HEK293T (cell line): ENCODE measurements around the gene ANKRD12.
"Not testable (repeated sequence)": the region's sequence is repeated elsewhere in the genome, so short reads cannot be mapped to it uniquely, and the experiment has no call there.

Source experiments
- CTCF ChIA-PET: fragments of 350-600 bp; formaldehyde crosslinking; extraction: SDS; loops from one replicate; lab custom pipeline; 2021; ENCODE audit warnings: antibody characterized with exemption, inconsistent platforms; lab: Yijun Ruan, JAX
- POLR2A ChIA-PET: fragments of 350-600 bp; formaldehyde crosslinking; extraction: SDS; loops from one replicate; lab custom pipeline; 2020; ENCODE audit warnings: antibody characterized with exemption, inconsistent platforms; lab: Yijun Ruan, JAX
- DNase-seq: peaks from one replicate; pipeline ENCODE4 v3.0.0; 2012; ENCODE audit warnings: mixed read lengths; ENCODE audit errors: extremely low spot score
- ARNT ChIP-seq: fragments of 450-650 bp; IDR thresholded peaks from 2 replicates; pipeline ENCODE4 v1.6.1; 2017; ENCODE audit warnings: mild to moderate bottlenecking
- BHLHE40 ChIP-seq: fragments of 450-650 bp; IDR thresholded peaks from 2 replicates; pipeline ENCODE4 v1.6.1; 2016; ENCODE audit warnings: mild to moderate bottlenecking, moderate library complexity, borderline replicate concordance
- CTBP1 ChIP-seq: fragments of 450-650 bp; IDR thresholded peaks from 2 replicates; pipeline ENCODE4 v1.6.1; 2016; ENCODE audit warnings: borderline replicate concordance
- ELF4 ChIP-seq: fragments of 450-650 bp; IDR thresholded peaks from 2 replicates; pipeline ENCODE4 v1.6.1; 2017; ENCODE audit warnings: antibody characterized with exemption
- FOXA1 ChIP-seq: fragments of 450-650 bp; IDR thresholded peaks from 2 replicates; pipeline ENCODE4 v1.6.1; 2016; ENCODE audit warnings: mild to moderate bottlenecking
- FOXK2 ChIP-seq: fragments of 450-650 bp; IDR thresholded peaks from 2 replicates; pipeline ENCODE4 v1.6.1; 2016; ENCODE audit warnings: mild to moderate bottlenecking
- FOXM1 ChIP-seq: fragments of 450-650 bp; IDR thresholded peaks from 2 replicates; pipeline ENCODE4 v1.6.1; 2017; ENCODE audit warnings: mild to moderate bottlenecking, borderline replicate concordance
- HDGF ChIP-seq: fragments of 450-650 bp; IDR thresholded peaks from 2 replicates; pipeline ENCODE4 v1.6.1; 2017; ENCODE audit warnings: antibody characterized with exemption, borderline replicate concordance
- L3MBTL2 ChIP-seq: fragments of 450-650 bp; conservative IDR thresholded peaks from 2 replicates; pipeline ENCODE4 v1.6.1; 2016; ENCODE audit warnings: mild to moderate bottlenecking
- LEF1 ChIP-seq: fragments of 450-650 bp; IDR thresholded peaks from 2 replicates; pipeline ENCODE4 v1.6.1; 2017; ENCODE audit warnings: mild to moderate bottlenecking, borderline replicate concordance
- NFRKB ChIP-seq: fragments of 450-650 bp; IDR thresholded peaks from 2 replicates; pipeline ENCODE4 v1.6.1; 2016; ENCODE audit warnings: mild to moderate bottlenecking, moderate library complexity
- SP1 ChIP-seq: fragments of 450-650 bp; IDR thresholded peaks from 2 replicates; pipeline ENCODE4 v1.6.1; 2017
- SUZ12 ChIP-seq: fragments of 450-650 bp; IDR thresholded peaks from 2 replicates; pipeline ENCODE4 v1.6.1; 2016; ENCODE audit warnings: mild to moderate bottlenecking
- TARDBP ChIP-seq: fragments of 450-650 bp; IDR thresholded peaks from 2 replicates; pipeline ENCODE4 v1.6.1; 2016
- ZNF384 ChIP-seq: fragments of 450-650 bp; IDR thresholded peaks from 2 replicates; pipeline ENCODE4 v1.6.1; 2016
- TF ChIP-seq, protein P1 (sequence below): fragments of 450-650 bp; IDR thresholded peaks from 2 replicates; pipeline ENCODE4 v1.6.1; 2016

ANKRD12 gene

GRCh38 chr18:9136315-9137155 is at the start of gene ANKRD12:
Gene ANKRD12, plus strand, starts transcription at chr18:9136781. Its CDS starts 45,652 bp downstream, at chr18:9182433.
- ChIA-PET CTCF (interaction anchor here (0.9 kb wide), 1 partner anchor 197 kb away, joined by 4 read pairs; no protein-coding TSS in a partner anchor), POLR2A (interaction anchor here (0.7 to 1.9 kb wide), 5 partner anchors 19 to 198 kb away, joined by 3 to 6 read pairs (median 4); partner anchors contain the start of gene TWSG1)
- peak; percentile 90 for DNase-seq
- no peak for TF ChIP-seq NFRKB
- peak; percentile 44; the same call in 1 of the 2 replicates for TF ChIP-seq BHLHE40
- TF ChIP-seq FOXK2, result no peak
- TF ChIP-seq TARDBP, result peak; percentile 94
- TF ChIP-seq ZNF384, result no peak
- no peak for TF ChIP-seq CTBP1
- TF ChIP-seq L3MBTL2, result no peak

- ChIA-PET CTCF (no interaction called here), POLR2A (no interaction called here)
- no peak for DNase-seq
- TF ChIP-seq CTBP1, result no peak
Observed at GRCh38 chr18:9087144-9087543, 49.4 kb upstream of the ANKRD12 start.

GRCh38 chr18:9088252-9088651 is 48.3 kb upstream of the ANKRD12 start:
- no peak for TF ChIP-seq FOXA1
- no peak for TF ChIP-seq TARDBP
- no peak for TF ChIP-seq HDGF
- TF ChIP-seq LEF1, result no peak
- no peak for TF ChIP-seq ZNF384
- no peak for TF ChIP-seq SP1
- no peak for TF ChIP-seq ELF4
- no peak for TF ChIP-seq NFRKB
- TF ChIP-seq BHLHE40, result no peak
- TF ChIP-seq FOXM1, result no peak
- no peak for TF ChIP-seq CTBP1
- TF ChIP-seq L3MBTL2, result no peak
- no peak for TF ChIP-seq ARNT
- no peak for TF ChIP-seq FOXK2
- CTCF ChIA-PET, result no interaction called here
- POLR2A ChIA-PET, result no interaction called here
- DNase-seq, result no peak

DNA sequence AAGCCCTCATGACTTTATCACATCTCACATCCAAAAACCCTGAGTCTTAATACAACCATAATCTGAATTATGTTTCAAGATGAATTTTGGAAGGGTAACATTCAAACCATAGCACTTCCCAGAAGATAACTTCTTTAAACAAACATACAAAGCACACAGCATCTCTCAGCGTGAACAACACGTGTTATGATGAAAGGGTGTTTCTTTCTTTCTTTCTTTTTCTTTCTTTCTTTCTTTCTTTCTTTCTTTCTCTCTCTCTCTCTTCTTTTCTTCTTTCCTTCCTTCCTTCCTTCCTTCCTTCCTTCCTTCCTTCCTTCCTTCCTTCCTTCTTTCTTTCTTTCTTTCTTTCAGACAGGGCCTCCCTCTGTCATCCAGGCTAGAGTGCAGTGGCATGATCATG is 47.9 kb upstream of the ANKRD12 start:
- CTCF ChIA-PET, POLR2A ChIA-PET, DNase-seq: not testable (repeated sequence)

DNA sequence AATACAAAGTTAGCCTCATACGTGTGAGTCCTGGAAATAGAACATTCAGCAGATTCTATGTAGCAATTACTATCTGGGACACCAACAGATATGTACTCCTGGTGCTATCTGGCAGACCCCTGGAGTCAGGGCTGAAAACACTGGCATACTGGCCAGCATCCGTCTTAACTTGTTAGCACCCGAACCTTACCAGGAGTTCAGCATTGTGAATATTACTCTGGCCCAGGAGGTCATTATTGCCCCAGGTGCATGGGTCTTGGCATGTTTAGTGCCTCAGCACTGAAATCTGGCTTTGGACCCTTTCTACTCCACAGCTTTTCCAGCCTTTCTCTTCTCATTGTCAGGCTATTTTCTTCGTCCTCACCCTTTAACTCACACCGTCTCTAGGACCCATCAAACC is 46.0 kb upstream of the ANKRD12 start:
- POLR2A ChIA-PET, result no interaction called here
- CTCF ChIA-PET, result no interaction called here
- no peak for DNase-seq
- TF ChIP-seq NFRKB (no peak), TARDBP (no peak), SUZ12 (no peak), L3MBTL2 (no peak), HDGF (no peak), SP1 (no peak), BHLHE40 (no peak), ZNF384 (no peak), FOXK2 (no peak), CTBP1 (no peak), ELF4 (no peak), ARNT (no peak), FOXA1 (no peak), FOXM1 (no peak), LEF1 (no peak)
- TF ChIP-seq, protein P1, sequence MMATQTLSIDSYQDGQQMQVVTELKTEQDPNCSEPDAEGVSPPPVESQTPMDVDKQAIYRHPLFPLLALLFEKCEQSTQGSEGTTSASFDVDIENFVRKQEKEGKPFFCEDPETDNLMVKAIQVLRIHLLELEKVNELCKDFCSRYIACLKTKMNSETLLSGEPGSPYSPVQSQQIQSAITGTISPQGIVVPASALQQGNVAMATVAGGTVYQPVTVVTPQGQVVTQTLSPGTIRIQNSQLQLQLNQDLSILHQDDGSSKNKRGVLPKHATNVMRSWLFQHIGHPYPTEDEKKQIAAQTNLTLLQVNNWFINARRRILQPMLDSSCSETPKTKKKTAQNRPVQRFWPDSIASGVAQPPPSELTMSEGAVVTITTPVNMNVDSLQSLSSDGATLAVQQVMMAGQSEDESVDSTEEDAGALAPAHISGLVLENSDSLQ, result no peak

DNA sequence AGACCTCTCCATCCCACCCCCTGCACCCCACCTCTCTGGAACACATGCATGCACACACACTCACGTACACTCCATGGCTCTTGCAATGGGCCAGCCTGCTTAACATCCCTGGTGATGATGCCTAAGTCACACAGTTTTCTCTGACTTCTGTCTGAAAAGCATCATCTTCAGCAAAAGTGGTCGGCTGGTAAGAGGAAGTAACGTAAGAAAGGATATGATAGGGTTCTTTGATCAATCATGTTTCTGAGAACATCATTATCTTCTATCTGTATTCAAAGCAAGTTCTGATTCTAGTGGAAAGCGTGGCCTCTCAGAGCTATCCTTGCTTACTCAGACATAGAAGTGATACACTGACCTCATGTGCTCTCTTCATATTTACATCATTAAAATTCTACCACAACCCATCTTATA is 45.5 kb upstream of the ANKRD12 start:
- CTCF ChIA-PET, result no interaction called here
- TF ChIP-seq FOXK2, result no peak
- TF ChIP-seq HDGF, result no peak
- TF ChIP-seq FOXA1, result no peak
- TF ChIP-seq, protein P1, result no peak
- no peak for TF ChIP-seq ARNT
- TF ChIP-seq ELF4, result no peak
- no peak for TF ChIP-seq TARDBP
- TF ChIP-seq L3MBTL2, result no peak
- TF ChIP-seq FOXM1, result no peak
- no peak for TF ChIP-seq CTBP1
- no peak for TF ChIP-seq LEF1
- no peak for TF ChIP-seq ZNF384
- TF ChIP-seq BHLHE40, result no peak
- TF ChIP-seq SUZ12, result no peak
- TF ChIP-seq NFRKB, result no peak
- TF ChIP-seq SP1, result no peak
- POLR2A ChIA-PET, result no interaction called here
- no peak for DNase-seq

GRCh38 chr18:9092665-9093064 is 43.9 kb upstream of the ANKRD12 start:
- no peak for DNase-seq
- ChIA-PET POLR2A (no interaction called here), CTCF (no interaction called here)
- TF ChIP-seq SUZ12 (no peak), CTBP1 (no peak), FOXK2 (no peak), FOXA1 (no peak), HDGF (no peak), LEF1 (no peak), ELF4 (no peak), ARNT (no peak), TARDBP (no peak), BHLHE40 (no peak), L3MBTL2 (no peak), FOXM1 (no peak), NFRKB (no peak), SP1 (no peak), ZNF384 (no peak)
- TF ChIP-seq, protein P1, result no peak

DNA sequence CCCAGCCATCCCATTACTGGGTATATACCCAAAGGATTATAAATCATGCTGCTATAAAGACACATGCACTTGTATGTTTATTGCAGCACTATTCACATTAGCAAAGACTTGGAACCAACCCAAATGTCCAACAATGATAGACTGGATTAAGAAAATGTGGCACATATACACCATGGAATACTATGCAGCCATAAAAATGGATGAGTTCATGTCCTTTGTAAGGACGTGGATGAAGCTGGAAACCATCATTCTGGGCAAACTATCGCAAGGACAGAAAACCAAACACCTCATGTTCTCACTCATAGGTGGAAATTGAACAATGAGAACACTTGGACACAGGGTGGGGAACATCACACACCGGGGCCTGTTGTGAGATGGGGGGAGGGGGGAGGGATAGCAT is 43.5 kb upstream of the ANKRD12 start:
- DNase-seq, CTCF ChIA-PET: not testable (repeated sequence)
- POLR2A ChIA-PET, result interaction anchor here (1.2 kb wide), 1 partner anchor 10 kb away, joined by 3 read pairs; the partner anchor contains the start of gene NDUFV2
